Upper lobe of right lung (tissue), 1 donor: ENCODE data around the gene TFAP2A. TPM values are rescaled to one million over a fixed set of nuclear protein-coding genes. Genes with fewer than 3 reads are reported as not detected.

Experiments used
- ATAC-seq: fragments of 200-7000 bp; cut with Tn5 transposase; one replicate; pipeline ENCODE4 v1.9.1; 2020; ENCODE audit warnings: mild to moderate bottlenecking, moderate library complexity
- DNase-seq: peaks from one replicate; pipeline ENCODE4 v3.0.0-alpha.2; 2020
- H3K27ac ChIP-seq: fragments of 200-600 bp; one replicate; pipeline ENCODE4 v1.8.0; 2022
- H3K27me3 ChIP-seq: fragments of 200-600 bp; one replicate; pipeline ENCODE4 v1.8.0; 2022; ENCODE audit warnings: mild to moderate bottlenecking
- H3K36me3 ChIP-seq: fragments of 200-600 bp; one replicate; pipeline ENCODE4 v1.8.0; 2022
- H3K4me1 ChIP-seq: fragments of 200-600 bp; one replicate; pipeline ENCODE4 v1.8.0; 2022
- H3K4me3 ChIP-seq: fragments of 200-600 bp; one replicate; pipeline ENCODE4 v1.8.0; 2022; ENCODE audit warnings: mild to moderate bottlenecking
- H3K9me3 ChIP-seq: fragments of 200-600 bp; one replicate; pipeline ENCODE4 v1.8.0; 2022
- intact Hi-C: fragments of 100-400 bp; cut with DNase I; formaldehyde crosslinking; loops from one replicate; pipeline ENCODE4 v1.11.0; 2022
- total RNA-seq: library from RNA; stranded (reverse); fragmentation: NEBNext Ultra II Directional; extraction: Animal tissue kit (Norgen Biotek cat#: 25700); gene quantifications from one replicate; pipeline ENCODE4 v1.2.1, GENCODE V29; 2021
- TF ChIP-seq, protein P1 (sequence below): fragments of 200-600 bp; IDR thresholded peaks from one replicate; pipeline ENCODE4 v1.8.0; 2022; ENCODE audit warnings: antibody characterized with exemption
- donor health status: DM: no; HTN: yes; CAD: no; lungs with severe emphysema.

Gene TFAP2A
- total RNA-seq, 1 donor from 2014 or later: 1.9 TPM

DNA sequence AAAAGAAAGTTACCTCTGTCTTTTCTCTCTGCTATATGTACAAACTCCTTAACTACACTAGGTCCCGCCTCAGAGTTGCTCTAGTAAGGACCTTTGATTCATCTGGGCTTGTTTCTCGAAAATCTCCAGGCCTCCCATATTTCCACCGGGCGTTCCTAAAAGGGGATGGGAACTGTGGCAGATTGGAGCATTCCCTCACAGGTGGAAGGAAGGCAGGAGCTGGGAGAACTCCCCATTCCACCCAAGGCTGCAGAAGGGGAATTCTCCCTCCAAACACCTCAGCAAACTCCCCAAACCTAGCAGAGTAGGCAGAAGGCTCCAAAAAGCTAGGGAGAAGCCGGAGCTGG, 1.6 kb upstream of the TFAP2A start:
- DNase-seq: no peak
- intact Hi-C loops: no loop called here
- Histone ChIP-seq H3K4me3 (no peak overlapping the region), H3K27me3 (peaks cover 94% of the 10 kb centered on the region), H3K4me1 (peaks cover 29% of the 10 kb centered on the region), H3K27ac (no peak overlapping the region), H3K36me3 (no peaks in the 10 kb centered on the region), H3K9me3 (no peaks in the 10 kb centered on the region)
- no peak for ATAC-seq
- TF ChIP-seq, protein P1, sequence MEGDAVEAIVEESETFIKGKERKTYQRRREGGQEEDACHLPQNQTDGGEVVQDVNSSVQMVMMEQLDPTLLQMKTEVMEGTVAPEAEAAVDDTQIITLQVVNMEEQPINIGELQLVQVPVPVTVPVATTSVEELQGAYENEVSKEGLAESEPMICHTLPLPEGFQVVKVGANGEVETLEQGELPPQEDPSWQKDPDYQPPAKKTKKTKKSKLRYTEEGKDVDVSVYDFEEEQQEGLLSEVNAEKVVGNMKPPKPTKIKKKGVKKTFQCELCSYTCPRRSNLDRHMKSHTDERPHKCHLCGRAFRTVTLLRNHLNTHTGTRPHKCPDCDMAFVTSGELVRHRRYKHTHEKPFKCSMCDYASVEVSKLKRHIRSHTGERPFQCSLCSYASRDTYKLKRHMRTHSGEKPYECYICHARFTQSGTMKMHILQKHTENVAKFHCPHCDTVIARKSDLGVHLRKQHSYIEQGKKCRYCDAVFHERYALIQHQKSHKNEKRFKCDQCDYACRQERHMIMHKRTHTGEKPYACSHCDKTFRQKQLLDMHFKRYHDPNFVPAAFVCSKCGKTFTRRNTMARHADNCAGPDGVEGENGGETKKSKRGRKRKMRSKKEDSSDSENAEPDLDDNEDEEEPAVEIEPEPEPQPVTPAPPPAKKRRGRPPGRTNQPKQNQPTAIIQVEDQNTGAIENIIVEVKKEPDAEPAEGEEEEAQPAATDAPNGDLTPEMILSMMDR: no peak

DNA sequence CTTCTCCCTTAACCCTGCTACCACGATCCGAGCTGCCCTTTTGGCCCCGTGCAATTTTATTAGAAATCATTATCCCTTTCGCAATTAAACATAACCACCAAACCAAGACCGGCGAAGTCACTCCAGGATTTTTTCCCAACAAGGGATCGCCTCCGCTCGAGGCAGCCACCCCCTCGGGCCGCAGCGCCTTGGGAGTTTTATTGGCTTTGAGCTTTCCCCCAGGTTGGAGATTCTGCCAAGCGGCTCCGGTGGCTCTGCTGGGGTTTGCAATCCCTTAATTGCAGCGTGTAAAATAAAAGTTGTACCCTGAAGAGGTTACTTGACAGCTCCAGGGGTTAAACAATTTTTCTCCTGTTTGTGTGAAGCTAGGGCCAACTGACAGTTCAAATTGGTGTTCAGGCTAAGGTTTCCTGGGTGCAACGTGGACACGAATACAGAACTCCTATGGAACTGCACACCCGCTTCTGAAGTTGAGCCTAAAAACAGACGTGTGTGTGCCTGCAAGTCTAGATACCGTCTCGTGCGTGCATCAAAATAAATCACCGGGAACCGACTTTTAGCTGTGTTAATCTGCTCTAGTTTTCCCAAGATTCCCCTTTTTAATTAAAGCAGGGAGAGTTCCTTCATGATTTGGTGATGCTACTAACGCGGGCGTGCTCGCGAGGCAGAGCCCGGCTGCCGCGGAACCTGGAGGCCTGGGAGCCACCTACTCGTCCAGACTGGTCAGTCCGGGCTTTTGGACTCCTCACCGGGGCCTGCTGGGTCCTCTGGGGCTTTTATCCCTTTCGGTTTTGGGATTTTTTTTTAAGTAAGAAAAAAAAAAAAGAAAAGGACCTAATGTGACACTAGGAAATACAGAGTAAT, 975 bp upstream of the TFAP2A start:
- intact Hi-C loops: no loop called here
- Histone ChIP-seq H3K9me3 (no peaks in the 10 kb centered on the region), H3K4me1 (peaks cover 33% of the 10 kb centered on the region), H3K27me3 (peaks cover 94% of the 10 kb centered on the region), H3K36me3 (no peaks in the 10 kb centered on the region), H3K4me3 (no peak overlapping the region), H3K27ac (no peak overlapping the region)
- DNase-seq: no peak
- TF ChIP-seq, protein P1: no peak
- no peak for ATAC-seq

DNA sequence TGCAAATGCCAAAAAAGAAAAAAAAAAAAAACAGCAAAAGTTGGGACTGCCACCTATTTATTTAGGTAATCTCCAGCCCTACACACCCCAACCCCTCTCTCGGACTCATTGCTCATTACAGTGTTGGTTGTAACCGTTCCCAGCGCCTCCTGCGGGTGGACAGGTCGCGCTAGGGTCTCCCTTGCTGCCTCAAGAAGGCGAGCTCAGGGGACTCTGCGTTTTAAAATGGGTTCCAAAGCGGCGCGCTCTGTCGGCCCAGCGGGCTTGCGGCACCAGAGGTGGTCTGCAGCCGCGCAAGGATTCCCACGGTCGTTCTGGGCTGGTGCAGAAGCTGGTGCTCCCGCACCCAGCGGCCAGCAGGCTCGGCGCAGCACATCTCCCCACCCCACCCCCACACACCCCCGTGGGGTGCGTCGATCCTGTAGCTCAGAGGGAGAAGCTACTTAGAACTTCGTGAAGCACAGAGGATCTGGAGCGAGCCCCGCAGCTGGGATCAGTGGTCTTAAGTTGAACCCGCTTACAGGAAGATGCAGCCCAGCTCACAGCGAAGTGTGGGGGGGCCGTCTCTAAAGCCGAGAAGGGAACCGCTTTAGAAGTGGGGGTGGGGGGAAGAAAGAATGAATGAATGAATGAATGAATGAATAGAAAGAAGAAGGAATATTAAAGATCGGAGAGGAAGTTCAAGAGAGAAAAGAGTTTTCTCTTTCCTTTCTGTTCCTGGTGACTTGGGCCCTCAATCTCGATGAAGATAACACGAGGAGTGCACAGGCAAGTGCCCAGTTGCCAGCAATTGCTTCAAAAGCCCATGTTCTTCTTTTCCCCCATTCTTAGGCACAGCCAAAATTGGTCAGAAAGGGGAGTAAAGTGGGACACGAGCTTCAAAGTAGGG, 780 bp downstream of the TFAP2A start:
- TF ChIP-seq, protein P1: no peak
- peaks cover 33% of the 10 kb centered on the region for H3K4me1 ChIP-seq
- H3K27ac ChIP-seq: no peak overlapping the region
- no peaks in the 10 kb centered on the region for H3K9me3 ChIP-seq
- peaks cover 94% of the 10 kb centered on the region for H3K27me3 ChIP-seq
- ATAC-seq (no peak), DNase-seq (no peak)
- intact Hi-C loops: no loop called here
- H3K4me3 ChIP-seq: no peak overlapping the region
- no peaks in the 10 kb centered on the region for H3K36me3 ChIP-seq

DNA sequence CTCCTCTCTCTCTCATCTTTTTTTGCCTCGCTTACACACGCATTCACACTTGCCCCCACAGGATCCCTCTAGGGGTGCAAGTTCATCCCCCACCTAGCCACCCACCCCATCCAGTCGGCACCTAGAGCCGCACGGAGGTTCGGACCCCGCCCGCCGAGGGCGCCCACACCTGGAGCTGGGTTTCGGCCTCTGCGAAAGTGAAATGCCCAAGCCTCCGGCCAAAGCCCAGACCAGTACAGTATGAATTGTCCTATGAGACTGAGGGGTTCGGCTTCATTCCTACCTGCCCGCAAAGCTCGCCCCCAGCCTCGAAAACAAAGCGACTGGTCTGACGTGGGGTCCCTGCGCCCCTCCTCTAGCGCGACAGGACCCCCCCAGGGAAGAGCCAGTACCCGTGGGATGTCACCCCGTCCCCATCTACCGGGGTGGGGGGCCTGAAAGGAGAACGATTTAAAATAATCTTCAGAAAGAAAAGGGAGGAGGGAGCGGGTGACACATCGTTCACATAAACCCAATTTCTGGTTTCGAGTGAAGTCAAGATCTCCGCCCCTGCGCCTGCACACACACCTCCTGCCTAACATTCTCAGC, 1.5 kb downstream of the TFAP2A start:
- Histone ChIP-seq H3K27me3 (peaks cover 94% of the 10 kb centered on the region), H3K9me3 (no peaks in the 10 kb centered on the region), H3K36me3 (no peaks in the 10 kb centered on the region), H3K27ac (no peak overlapping the region), H3K4me1 (peaks cover 33% of the 10 kb centered on the region), H3K4me3 (peak overlapping the region; percentile 72)
- ATAC-seq: no peak
- TF ChIP-seq, protein P1: no peak
- intact Hi-C loops: no loop called here
- DNase-seq: peak; percentile 60

DNA sequence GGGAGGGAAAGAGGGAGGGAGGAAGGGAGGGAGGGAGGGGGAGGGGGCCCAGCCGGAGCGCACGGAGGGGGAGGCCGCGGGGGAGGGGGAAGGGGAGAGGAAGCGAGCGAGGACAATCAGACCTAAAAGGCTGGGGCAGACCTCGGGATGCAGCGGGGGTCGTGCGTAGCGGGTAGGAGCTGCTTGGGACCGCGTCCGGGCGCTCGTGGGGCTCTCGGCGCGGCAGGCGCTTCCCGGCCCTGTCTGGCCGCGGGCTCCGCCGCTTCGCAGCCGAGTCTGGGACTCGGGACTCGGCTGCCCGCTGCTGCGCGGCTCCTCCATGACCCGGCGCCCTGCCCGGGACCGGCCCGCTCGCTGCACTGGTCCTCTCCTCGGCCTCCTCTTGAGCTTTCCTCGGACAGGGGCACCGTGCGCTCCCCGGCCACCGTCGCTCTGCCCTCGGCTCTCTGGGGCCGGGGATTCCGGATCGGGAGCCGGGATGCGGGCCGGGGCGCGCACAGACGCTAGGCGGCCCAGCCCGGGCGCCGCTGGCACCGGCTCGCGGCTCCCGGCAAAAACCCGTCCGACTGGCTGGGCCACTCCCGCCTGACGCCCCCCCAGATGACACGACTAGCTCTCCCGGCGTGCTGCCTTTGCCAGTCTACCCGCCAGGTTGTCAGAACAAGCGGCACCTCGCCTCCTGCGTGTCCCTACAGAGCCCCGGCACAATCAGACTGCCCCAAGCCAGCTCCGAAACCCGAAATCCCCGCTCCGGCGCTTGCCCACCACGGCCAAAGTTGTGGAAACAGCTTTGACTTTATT, 2.2 kb downstream of the TFAP2A start:
- Histone ChIP-seq H3K27ac (peak overlapping the region; percentile 36), H3K36me3 (no peaks in the 10 kb centered on the region), H3K4me1 (peaks cover 33% of the 10 kb centered on the region), H3K4me3 (peak overlapping the region; percentile 72), H3K27me3 (peaks cover 94% of the 10 kb centered on the region), H3K9me3 (no peaks in the 10 kb centered on the region)
- intact Hi-C loops: no loop called here
- ATAC-seq (peak; percentile 69), DNase-seq (peak; percentile 77)
- TF ChIP-seq, protein P1: no peak
